ENCODE results near the gene ROBO4. TPM values are rescaled to one million over a fixed set of nuclear protein-coding genes. Genes with fewer than 3 reads are reported as not detected.

ROBO4 gene
- total RNA-seq, 1 donor from 2014 or later, result not detected

- peaks cover 8% of the 10 kb centered on the region for H3K4me1 Mint-ChIP-seq (ENCODE audit: low read depth)
- H3K36me3 Mint-ChIP-seq (ENCODE audit: low read depth), result no peaks in the 10 kb centered on the region
- intact Hi-C loops (cut with micrococcal nuclease), result no loop called here
- H3K4me3 Mint-ChIP-seq, result no peak overlapping the region
- no peak overlapping the region for H3K27ac Mint-ChIP-seq
- DNase-seq (ENCODE audit: low spot score), result no peak
- H3K27me3 Mint-ChIP-seq (ENCODE audit: insufficient read depth), result peaks cover 10% of the 10 kb centered on the region
- no peaks in the 10 kb centered on the region for H3K9me3 Mint-ChIP-seq
These were observed 37.3 kb upstream of the ROBO4 start for GRCh38 chr11:124934862-124935547.

GRCh38 chr11:124930799-124931198 lies 33.1 kb upstream of the ROBO4 start:
- Mint-ChIP-seq H3K27ac (no peak overlapping the region), H3K4me1 (ENCODE audit: low read depth) (peaks cover 8% of the 10 kb centered on the region), H3K9me3 (no peaks in the 10 kb centered on the region), H3K27me3 (ENCODE audit: insufficient read depth) (no peaks in the 10 kb centered on the region), H3K36me3 (ENCODE audit: low read depth) (no peaks in the 10 kb centered on the region), H3K4me3 (no peak overlapping the region)
- DNase-seq (ENCODE audit: low spot score), result no peak
- intact Hi-C loops (cut with micrococcal nuclease), result no loop called here

- DNase-seq (ENCODE audit: low spot score), result no peak
- intact Hi-C loops (cut with micrococcal nuclease), result no loop called here
- no peaks in the 10 kb centered on the region for H3K36me3 Mint-ChIP-seq (ENCODE audit: low read depth)
- peaks cover 8% of the 10 kb centered on the region for H3K4me1 Mint-ChIP-seq (ENCODE audit: low read depth)
- no peak overlapping the region for H3K27ac Mint-ChIP-seq
- H3K27me3 Mint-ChIP-seq (ENCODE audit: insufficient read depth), result no peaks in the 10 kb centered on the region
- H3K9me3 Mint-ChIP-seq, result no peaks in the 10 kb centered on the region
- no peak overlapping the region for H3K4me3 Mint-ChIP-seq
These were observed 31.4 kb upstream of the ROBO4 start for GRCh38 chr11:124928942-124929665.

- Mint-ChIP-seq H3K4me3 (no peak overlapping the region), H3K9me3 (no peaks in the 10 kb centered on the region), H3K27me3 (ENCODE audit: insufficient read depth) (peaks cover 8% of the 10 kb centered on the region), H3K27ac (no peak overlapping the region), H3K4me1 (ENCODE audit: low read depth) (peaks cover 10% of the 10 kb centered on the region), H3K36me3 (ENCODE audit: low read depth) (peaks cover 2% of the 10 kb centered on the region)
- intact Hi-C loops (cut with micrococcal nuclease), result no loop called here
- DNase-seq (ENCODE audit: low spot score), result no peak
These were observed 25.6 kb upstream of the ROBO4 start for GRCh38 chr11:124923296-124923695.

GRCh38 chr11:124922831-124923230 lies 25.2 kb upstream of the ROBO4 start:
- intact Hi-C loops (cut with micrococcal nuclease), result no loop called here
- Mint-ChIP-seq H3K27me3 (ENCODE audit: insufficient read depth) (peaks cover 8% of the 10 kb centered on the region), H3K9me3 (no peaks in the 10 kb centered on the region), H3K4me3 (no peak overlapping the region), H3K27ac (no peak overlapping the region), H3K36me3 (ENCODE audit: low read depth) (peaks cover 2% of the 10 kb centered on the region), H3K4me1 (ENCODE audit: low read depth) (peaks cover 10% of the 10 kb centered on the region)
- DNase-seq (ENCODE audit: low spot score), result no peak

GRCh38 chr11:124920870-124921609 lies 23.4 kb upstream of the ROBO4 start:
- Mint-ChIP-seq H3K9me3 (no peaks in the 10 kb centered on the region), H3K36me3 (ENCODE audit: low read depth) (peaks cover 2% of the 10 kb centered on the region), H3K4me1 (ENCODE audit: low read depth) (peaks cover 10% of the 10 kb centered on the region), H3K4me3 (no peak overlapping the region), H3K27me3 (ENCODE audit: insufficient read depth) (peaks cover 8% of the 10 kb centered on the region), H3K27ac (no peak overlapping the region)
- intact Hi-C loops (cut with micrococcal nuclease), result loop anchor here (1.0 to 2.0 kb wide), 3 partner anchors 34 to 299 kb away; partner anchors contain the start of genes CCDC15 and TBRG1
- DNase-seq (ENCODE audit: low spot score), result peak; percentile 62

- no peak overlapping the region for H3K4me3 Mint-ChIP-seq
- intact Hi-C loops (cut with micrococcal nuclease), result loop anchor here (1.0 to 2.0 kb wide), 3 partner anchors 34 to 298 kb away; partner anchors contain the start of genes CCDC15 and TBRG1
- peaks cover 10% of the 10 kb centered on the region for H3K4me1 Mint-ChIP-seq (ENCODE audit: low read depth)
These were observed 22.7 kb upstream of the ROBO4 start for GRCh38 chr11:124920356-124920755.

GRCh38 chr11:124919898-124920297 lies 22.2 kb upstream of the ROBO4 start:
- Mint-ChIP-seq H3K36me3 (ENCODE audit: low read depth) (peaks cover 2% of the 10 kb centered on the region), H3K4me1 (ENCODE audit: low read depth) (peaks cover 10% of the 10 kb centered on the region), H3K27ac (no peak overlapping the region), H3K9me3 (no peaks in the 10 kb centered on the region), H3K4me3 (no peak overlapping the region), H3K27me3 (ENCODE audit: insufficient read depth) (peaks cover 8% of the 10 kb centered on the region)
- no peak for DNase-seq (ENCODE audit: low spot score)
- intact Hi-C loops (cut with micrococcal nuclease), result loop anchor here (1.0 to 2.0 kb wide), 3 partner anchors 35 to 298 kb away; partner anchors contain the start of genes CCDC15 and TBRG1

More at GRCh38 chr11:124920356-124920755, 22.7 kb upstream of the ROBO4 start:
- no peak overlapping the region for H3K27ac Mint-ChIP-seq
- H3K27me3 Mint-ChIP-seq (ENCODE audit: insufficient read depth), result peaks cover 8% of the 10 kb centered on the region
- no peaks in the 10 kb centered on the region for H3K9me3 Mint-ChIP-seq
- no peak for DNase-seq (ENCODE audit: low spot score)
- H3K36me3 Mint-ChIP-seq (ENCODE audit: low read depth), result peaks cover 2% of the 10 kb centered on the region

- Mint-ChIP-seq H3K4me1 (ENCODE audit: low read depth) (peaks cover 10% of the 10 kb centered on the region), H3K27me3 (ENCODE audit: insufficient read depth) (peaks cover 10% of the 10 kb centered on the region), H3K36me3 (ENCODE audit: low read depth) (peaks cover 2% of the 10 kb centered on the region), H3K27ac (no peak within 1 kb of the TSS), H3K9me3 (no peaks in the 10 kb centered on the region), H3K4me3 (no peak within 1 kb of the TSS)
- intact Hi-C loops (cut with micrococcal nuclease), result no loop called here
- DNase-seq (ENCODE audit: low spot score), result no peak
These were observed 21.3 kb upstream of the ROBO4 start, which contains the start of gene HEPN1 for GRCh38 chr11:124918950-124919349. TSS of gene HEPN1 (plus strand) at chr11:124919250.

GRCh38 chr11:124917115-124917637 lies 19.5 kb upstream of the ROBO4 start:
- Mint-ChIP-seq H3K4me1 (ENCODE audit: low read depth) (no peaks in the 10 kb centered on the region), H3K36me3 (ENCODE audit: low read depth) (peaks cover 2% of the 10 kb centered on the region), H3K4me3 (no peak overlapping the region), H3K27ac (no peak overlapping the region), H3K27me3 (ENCODE audit: insufficient read depth) (peaks cover 4% of the 10 kb centered on the region), H3K9me3 (peaks cover 6% of the 10 kb centered on the region)
- DNase-seq (ENCODE audit: low spot score), result no peak
- intact Hi-C loops (cut with micrococcal nuclease), result no loop called here

GRCh38 chr11:124916370-124916710 lies 18.7 kb upstream of the ROBO4 start:
- H3K4me3 Mint-ChIP-seq, result no peak overlapping the region
- peaks cover 2% of the 10 kb centered on the region for H3K36me3 Mint-ChIP-seq (ENCODE audit: low read depth)
- H3K27me3 Mint-ChIP-seq (ENCODE audit: insufficient read depth), result peaks cover 4% of the 10 kb centered on the region
- H3K27ac Mint-ChIP-seq, result no peak overlapping the region
- no peak for DNase-seq (ENCODE audit: low spot score)
- intact Hi-C loops (cut with micrococcal nuclease), result no loop called here
- no peaks in the 10 kb centered on the region for H3K4me1 Mint-ChIP-seq (ENCODE audit: low read depth)
- H3K9me3 Mint-ChIP-seq, result peaks cover 14% of the 10 kb centered on the region

GRCh38 chr11:124915541-124916369 lies 18.1 kb upstream of the ROBO4 start:
- no peak for DNase-seq (ENCODE audit: low spot score)
- Mint-ChIP-seq H3K36me3 (ENCODE audit: low read depth) (peaks cover 2% of the 10 kb centered on the region), H3K4me3 (no peak overlapping the region), H3K9me3 (peaks cover 15% of the 10 kb centered on the region), H3K27ac (no peak overlapping the region), H3K4me1 (ENCODE audit: low read depth) (no peaks in the 10 kb centered on the region), H3K27me3 (ENCODE audit: insufficient read depth) (peaks cover 4% of the 10 kb centered on the region)
- intact Hi-C loops (cut with micrococcal nuclease), result no loop called here

Data from activated T-helper 1 cell treated with anti-CD3 and anti-CD28 coated beads, Interleukin-12 subunit alpha, Interleukin-12 subunit beta, Interleukin-2, Interleukin-4 antibody, amounts not matched to agents 30 ng/mL and 10 ng/mL and 1 ng/mL, durations not matched to agents 14 hours and 24 hours and 36 hours (primary cell).